Right atrium auricular region (tissue), 2 donors: ENCODE measurements around the gene FAM89A. TPM values are rescaled to one million over a fixed set of nuclear protein-coding genes. Genes with fewer than 3 reads are reported as not detected.

ENCODE experiments used
- DNase-seq: peaks from one replicate; pipeline ENCODE4 v3.0.0-alpha.2; 2019; ENCODE audit warnings: low spot score
- H3K27ac ChIP-seq, 2 donors: fragments of 200-600 bp; sonication (generic); 1 replicate in 1 of 2; 2 replicates in 1 of 2; pipeline ENCODE4 v1.5.1; 2016 to 2019
- H3K27me3 ChIP-seq, 2 donors: fragments of 200-600 bp; sonication (generic); one replicate each; pipeline versions ENCODE4 v1.5.1 to v1.6.0; 2017 to 2019
- H3K36me3 ChIP-seq: fragments of 200-600 bp; sonication (generic); one replicate; pipeline ENCODE4 v1.5.1; 2016
- H3K4me1 ChIP-seq, 2 donors: fragments of 200-600 bp; sonication (generic); one replicate each; pipeline versions ENCODE4 v1.5.1 to v1.6.0; 2017 to 2019
- H3K4me3 ChIP-seq, 2 donors: fragments of 200-600 bp; sonication (generic); 1 replicate in 1 of 2; 2 replicates in 1 of 2; pipeline ENCODE4 v1.5.1; 2017 to 2019; ENCODE audit warnings: mild to moderate bottlenecking in 1 of 2, moderate library complexity in 1 of 2
- H3K9me3 ChIP-seq, 2 donors: fragments of 200-600 bp; sonication (generic); one replicate each; pipeline ENCODE4 v1.5.1; 2019
- total RNA-seq, 2 donors: library from RNA; depleted of rRNA; stranded (reverse); fragments of >200 nt; gene quantifications; one replicate each; pipeline ENCODE4 v1.1.0, GENCODE V29; 2016
- TF ChIP-seq, protein P1 (sequence below), 2 donors: fragments of 200-600 bp; sonication (generic); IDR thresholded peaks; one replicate each; pipeline ENCODE4 v1.5.1; 2019; ENCODE audit warnings: antibody characterized with exemption in 2 of 2

Gene FAM89A
- total RNA-seq, result 10 to 100 TPM in 1 of 2 donors, 1 to 10 TPM in 1; 6.4 to 11.2 TPM

DNA sequence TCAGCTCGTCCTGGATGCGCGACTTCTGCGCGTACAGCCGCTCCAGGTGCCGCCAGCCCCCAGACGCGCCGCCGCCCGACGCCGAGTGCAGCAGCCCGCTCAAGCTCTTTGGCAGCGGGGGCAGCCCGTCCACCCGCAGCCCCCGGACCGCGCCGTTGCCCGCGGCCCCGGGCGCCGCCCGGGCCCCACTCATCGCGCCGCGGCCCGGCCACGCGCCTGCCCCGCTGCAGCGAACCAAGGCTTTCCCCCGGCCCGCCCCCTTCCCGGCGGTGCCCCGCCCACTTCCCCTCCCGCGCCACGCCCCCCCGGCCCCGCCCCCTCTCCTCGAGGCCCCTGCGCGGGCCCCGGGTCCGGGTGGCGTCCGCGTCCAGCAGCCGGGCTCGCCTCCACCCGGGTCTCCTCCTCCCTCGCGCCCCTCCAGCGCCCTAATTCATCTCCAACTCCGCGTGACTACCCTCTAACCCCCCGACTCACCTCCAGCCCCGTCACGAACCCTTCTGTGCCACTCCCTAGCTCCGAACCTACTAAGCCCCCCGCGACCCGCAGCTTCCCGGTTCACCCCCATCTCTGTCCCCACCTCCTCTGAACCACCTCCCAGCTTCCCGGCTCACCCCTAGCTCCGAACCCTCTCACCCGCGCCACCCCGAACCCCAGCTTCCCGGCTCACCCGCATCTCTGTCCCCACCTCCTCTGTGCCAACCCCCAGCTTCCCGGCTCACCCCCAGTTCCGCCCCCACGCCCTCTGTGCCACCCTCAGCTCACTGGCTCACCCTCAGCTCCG, at the start of gene FAM89A:
Gene FAM89A, minus strand, starts transcription at position 236 of the 781 bp plus-strand sequence. Its CDS starts 43 bp downstream, at position 193.
- H3K27ac ChIP-seq, result peak within 1 kb of the TSS; percentile 55 to 62
- TF ChIP-seq, protein P1, sequence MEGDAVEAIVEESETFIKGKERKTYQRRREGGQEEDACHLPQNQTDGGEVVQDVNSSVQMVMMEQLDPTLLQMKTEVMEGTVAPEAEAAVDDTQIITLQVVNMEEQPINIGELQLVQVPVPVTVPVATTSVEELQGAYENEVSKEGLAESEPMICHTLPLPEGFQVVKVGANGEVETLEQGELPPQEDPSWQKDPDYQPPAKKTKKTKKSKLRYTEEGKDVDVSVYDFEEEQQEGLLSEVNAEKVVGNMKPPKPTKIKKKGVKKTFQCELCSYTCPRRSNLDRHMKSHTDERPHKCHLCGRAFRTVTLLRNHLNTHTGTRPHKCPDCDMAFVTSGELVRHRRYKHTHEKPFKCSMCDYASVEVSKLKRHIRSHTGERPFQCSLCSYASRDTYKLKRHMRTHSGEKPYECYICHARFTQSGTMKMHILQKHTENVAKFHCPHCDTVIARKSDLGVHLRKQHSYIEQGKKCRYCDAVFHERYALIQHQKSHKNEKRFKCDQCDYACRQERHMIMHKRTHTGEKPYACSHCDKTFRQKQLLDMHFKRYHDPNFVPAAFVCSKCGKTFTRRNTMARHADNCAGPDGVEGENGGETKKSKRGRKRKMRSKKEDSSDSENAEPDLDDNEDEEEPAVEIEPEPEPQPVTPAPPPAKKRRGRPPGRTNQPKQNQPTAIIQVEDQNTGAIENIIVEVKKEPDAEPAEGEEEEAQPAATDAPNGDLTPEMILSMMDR (IDR thresholded peaks at IDR 0.05), result no peak
- H3K4me3 ChIP-seq, result peak within 1 kb of the TSS; percentile 70 to 75
- peaks cover 0 to 22% of the 10 kb centered on the region in 2 donors for H3K4me1 ChIP-seq
- H3K36me3 ChIP-seq, result no peaks in the 10 kb centered on the region
- H3K27me3 ChIP-seq, result no peaks in the 10 kb centered on the region
- H3K9me3 ChIP-seq, result peaks cover 0 to 5% of the 10 kb centered on the region in 2 donors
- no peak for DNase-seq

DNA sequence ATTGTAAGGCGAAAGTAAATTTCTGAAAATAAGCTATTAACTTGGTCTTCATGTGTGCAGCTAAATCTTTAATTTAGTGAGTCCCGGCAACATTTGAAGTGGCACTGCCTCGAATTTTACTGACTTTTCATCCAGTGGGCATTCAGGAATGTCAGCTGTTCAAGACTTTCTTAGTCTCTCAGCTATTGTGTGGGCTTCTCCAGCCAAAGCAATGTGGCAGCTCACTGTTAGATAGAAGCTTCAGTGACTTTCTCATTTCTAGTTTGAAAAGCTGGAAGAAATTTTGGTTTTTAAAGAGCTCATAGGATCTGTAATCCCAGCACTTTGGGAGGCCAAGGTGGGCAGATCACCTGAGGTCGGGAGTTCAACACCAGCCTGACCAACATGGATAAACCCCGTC, 44.3 kb upstream of the FAM89A start:
- H3K27ac ChIP-seq, result no peak overlapping the region
- TF ChIP-seq, protein P1 (IDR thresholded peaks at IDR 0.05), result no peak
- no peaks in the 10 kb centered on the region for H3K27me3 ChIP-seq
- no peak for DNase-seq
- H3K4me1 ChIP-seq, result no peaks in the 10 kb centered on the region
- no peaks in the 10 kb centered on the region for H3K9me3 ChIP-seq
- no peaks in the 10 kb centered on the region for H3K36me3 ChIP-seq
- H3K4me3 ChIP-seq, result no peak overlapping the region

DNA sequence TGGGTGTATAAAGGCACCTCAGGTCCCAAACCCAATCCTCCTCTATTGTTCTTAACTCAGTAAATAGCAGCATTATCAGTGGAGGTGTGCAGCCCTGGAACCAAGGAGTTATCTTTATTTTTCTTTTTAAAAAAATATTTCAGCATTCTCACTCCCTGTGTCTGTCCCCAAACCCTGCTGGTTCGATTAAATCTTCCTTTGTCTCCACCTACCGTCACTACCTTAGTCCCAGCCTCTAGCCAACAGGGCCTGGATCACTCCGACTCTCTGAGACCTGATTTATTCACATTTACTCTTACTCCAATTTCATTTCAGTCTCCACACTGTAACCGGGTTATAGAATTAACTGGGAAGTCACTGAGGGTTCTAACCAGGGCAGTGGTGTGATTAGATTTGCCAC, 39.1 kb upstream of the FAM89A start:
- no peak overlapping the region for H3K27ac ChIP-seq
- no peaks in the 10 kb centered on the region for H3K36me3 ChIP-seq
- DNase-seq, result no peak
- no peaks in the 10 kb centered on the region for H3K9me3 ChIP-seq
- no peak overlapping the region for H3K4me3 ChIP-seq
- TF ChIP-seq, protein P1 (IDR thresholded peaks at IDR 0.05), result no peak
- H3K27me3 ChIP-seq, result no peaks in the 10 kb centered on the region
- H3K4me1 ChIP-seq, result no peaks in the 10 kb centered on the region

DNA sequence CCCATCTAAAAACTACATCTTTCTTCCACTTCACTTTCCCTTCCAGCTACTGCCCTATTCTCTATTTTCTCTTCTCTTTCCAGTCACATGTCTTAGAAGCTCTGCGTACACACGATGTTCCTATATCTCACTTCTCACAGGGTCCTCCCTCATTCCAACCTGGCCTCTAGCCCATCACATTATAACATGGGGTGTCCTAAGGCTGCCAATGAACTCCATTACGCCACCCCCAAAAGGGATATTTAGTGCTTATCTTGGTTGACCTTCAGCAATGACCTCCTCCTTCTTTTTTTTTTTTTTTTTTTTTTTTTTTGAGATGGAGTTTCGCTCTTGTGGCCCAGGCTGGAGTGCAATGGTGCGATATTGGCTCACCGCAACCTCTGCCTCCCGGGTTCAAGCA, 38.2 kb upstream of the FAM89A start:
- TF ChIP-seq, protein P1 (IDR thresholded peaks at IDR 0.05), result no peak
- Histone ChIP-seq H3K4me3 (no peak overlapping the region), H3K36me3 (no peaks in the 10 kb centered on the region), H3K27me3 (no peaks in the 10 kb centered on the region), H3K27ac (no peak overlapping the region), H3K9me3 (no peaks in the 10 kb centered on the region), H3K4me1 (peaks cover 0 to under 1% of the 10 kb centered on the region in 2 donors)
- no peak for DNase-seq

DNA sequence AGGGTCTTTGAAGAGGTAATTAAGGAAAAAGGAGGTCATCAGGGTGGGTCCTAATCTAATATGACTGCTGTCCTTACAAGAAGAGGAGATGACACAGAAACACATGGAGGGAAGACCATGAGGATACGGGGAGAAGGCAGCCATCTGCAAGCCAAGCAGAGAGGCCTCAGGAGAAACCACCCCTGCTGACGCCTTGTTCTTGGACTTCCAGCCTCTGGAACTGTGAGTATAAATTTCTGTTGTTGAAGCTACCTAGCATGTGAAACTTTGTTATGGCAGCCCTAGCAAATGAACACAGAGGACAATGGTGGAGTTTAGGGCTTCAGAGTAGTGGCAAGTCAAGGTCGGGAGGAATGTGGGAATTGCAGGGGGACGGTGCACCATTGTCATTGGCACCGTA, 36.7 kb upstream of the FAM89A start:
- TF ChIP-seq, protein P1 (IDR thresholded peaks at IDR 0.05), result no peak
- peaks cover 0 to 9% of the 10 kb centered on the region in 2 donors for H3K4me1 ChIP-seq
- no peaks in the 10 kb centered on the region for H3K9me3 ChIP-seq
- H3K36me3 ChIP-seq, result no peaks in the 10 kb centered on the region
- no peak overlapping the region for H3K4me3 ChIP-seq
- H3K27me3 ChIP-seq, result no peaks in the 10 kb centered on the region
- DNase-seq, result no peak
- no peak overlapping the region for H3K27ac ChIP-seq
